ENCODE results near the gene PDLIM5.

The PDLIM5 gene

DNA sequence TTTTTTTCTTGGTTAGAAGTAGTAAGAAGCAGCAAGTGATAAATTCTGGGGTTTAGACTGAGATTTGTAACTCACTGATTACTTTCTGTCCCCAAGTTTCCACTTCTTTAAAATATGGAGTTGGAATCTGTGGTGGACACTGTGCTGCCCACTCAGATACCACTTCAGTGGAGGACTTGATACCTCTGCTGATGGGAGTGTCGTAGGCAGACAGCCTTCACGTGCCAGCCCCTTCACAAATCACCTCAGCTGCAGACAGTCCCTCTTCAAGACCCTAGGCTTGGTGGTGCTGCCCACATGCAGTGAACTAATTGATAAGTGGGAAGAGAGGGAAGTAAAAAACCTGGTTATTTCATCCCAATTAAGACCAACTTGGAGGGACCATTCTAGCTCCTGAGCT lies 139.5 kb downstream of the PDLIM5 start:
- Histone ChIP-seq H3K9ac (ENCODE audit: low read depth, low read length, poor library complexity, severe bottlenecking) (no peak overlapping the region), H3K4me1 (ENCODE audit: insufficient read depth, low read length, poor library complexity, severe bottlenecking) (no peaks in the 10 kb centered on the region), H3K4me2 (ENCODE audit: low read depth, low read length, poor library complexity, severe bottlenecking) (no peak overlapping the region), H3F3A (ENCODE audit: low read depth) (no peaks in the 10 kb centered on the region), H2AFZ (ENCODE audit: low read length) (no peak overlapping the region), H3K4me3 (ENCODE audit: low read length, poor library complexity, severe bottlenecking) (no peak overlapping the region), H3K79me2 (ENCODE audit: insufficient read depth, low read length) (no peaks in the 10 kb centered on the region), H3K9me2 (replicated peaks; ENCODE audit: low read depth, low read length) (no peaks in the 10 kb centered on the region), H3K27me3 (ENCODE audit: insufficient read depth, low read length, poor library complexity, severe bottlenecking) (no peaks in the 10 kb centered on the region), H4K20me1 (ENCODE audit: insufficient read depth, low read length, poor library complexity, severe bottlenecking) (no peaks in the 10 kb centered on the region), H3K36me3 (ENCODE audit: insufficient read depth, low read length) (peaks cover 20% of the 10 kb centered on the region; the same call in 1 of the 2 replicates), H3K9me3 (ENCODE audit: insufficient read depth, low read depth, low read length) (no peaks in the 10 kb centered on the region)
- TF ChIP-seq CTCF (conservative IDR thresholded peaks at IDR 0.05; ENCODE audit: low read length) = no peak
- TF ChIP-seq EZH2phosphoT487 (IDR thresholded peaks at IDR 0.05; ENCODE audit: borderline replicate concordance) = no peak

DNA sequence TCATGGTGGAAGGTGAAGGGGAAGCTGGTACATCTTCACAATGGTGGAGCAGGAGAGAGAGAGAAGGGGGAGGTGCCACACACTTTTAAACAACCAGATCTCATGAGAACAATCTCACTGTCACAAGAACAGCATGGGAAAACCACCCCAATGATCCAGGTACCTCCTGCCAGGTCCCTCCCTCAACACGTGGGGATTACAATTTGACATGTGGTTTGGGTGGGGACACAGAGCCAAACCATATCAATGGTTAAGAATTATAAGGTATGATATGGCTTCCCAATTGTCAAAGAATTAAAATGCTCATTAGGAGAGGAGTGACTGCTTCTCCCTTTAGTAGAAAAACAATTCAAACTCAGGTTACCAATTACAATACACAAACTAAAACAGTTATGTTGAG lies 143.3 kb downstream of the PDLIM5 start:
- Histone ChIP-seq H3K27me3 (ENCODE audit: insufficient read depth, low read length, poor library complexity, severe bottlenecking) (no peaks in the 10 kb centered on the region), H3K9me3 (ENCODE audit: insufficient read depth, low read depth, low read length) (no peaks in the 10 kb centered on the region), H3K4me1 (ENCODE audit: insufficient read depth, low read length, poor library complexity, severe bottlenecking) (no peaks in the 10 kb centered on the region)

GRCh38 chr4:94595880-94596483 lies 144.2 kb downstream of the PDLIM5 start:
- H3K36me3 ChIP-seq (ENCODE audit: insufficient read depth, low read length) = peaks cover 7% of the 10 kb centered on the region; the same call in 1 of the 2 replicates
- H3K4me2 ChIP-seq (ENCODE audit: low read depth, low read length, poor library complexity, severe bottlenecking) = no peak overlapping the region
- H3K79me2 ChIP-seq (ENCODE audit: insufficient read depth, low read length) = no peaks in the 10 kb centered on the region
- H3K4me1 ChIP-seq (ENCODE audit: insufficient read depth, low read length, poor library complexity, severe bottlenecking) = no peaks in the 10 kb centered on the region
- H4K20me1 ChIP-seq (ENCODE audit: insufficient read depth, low read length, poor library complexity, severe bottlenecking) = no peaks in the 10 kb centered on the region
- TF ChIP-seq EZH2phosphoT487 (IDR thresholded peaks at IDR 0.05; ENCODE audit: borderline replicate concordance) (no peak), CTCF (conservative IDR thresholded peaks at IDR 0.05; ENCODE audit: low read length) (peak; percentile 90)
- no peak overlapping the region for H3K9ac ChIP-seq (ENCODE audit: low read depth, low read length, poor library complexity, severe bottlenecking)
- H3K9me3 ChIP-seq (ENCODE audit: insufficient read depth, low read depth, low read length) = no peaks in the 10 kb centered on the region
- no peaks in the 10 kb centered on the region for H3F3A ChIP-seq (ENCODE audit: low read depth)
- no peak overlapping the region for H2AFZ ChIP-seq (ENCODE audit: low read length)
- H3K4me3 ChIP-seq (ENCODE audit: low read length, poor library complexity, severe bottlenecking) = no peak overlapping the region
- H3K27me3 ChIP-seq (ENCODE audit: insufficient read depth, low read length, poor library complexity, severe bottlenecking) = no peaks in the 10 kb centered on the region
- no peaks in the 10 kb centered on the region for H3K9me2 ChIP-seq (replicated peaks; ENCODE audit: low read depth, low read length)

More for the DNA sequence above, 143.3 kb downstream of the PDLIM5 start:
- Histone ChIP-seq H3K79me2 (ENCODE audit: insufficient read depth, low read length) (no peaks in the 10 kb centered on the region), H4K20me1 (ENCODE audit: insufficient read depth, low read length, poor library complexity, severe bottlenecking) (no peaks in the 10 kb centered on the region), H3K4me3 (ENCODE audit: low read length, poor library complexity, severe bottlenecking) (no peak overlapping the region), H3K9me2 (replicated peaks; ENCODE audit: low read depth, low read length) (no peaks in the 10 kb centered on the region), H3K4me2 (ENCODE audit: low read depth, low read length, poor library complexity, severe bottlenecking) (no peak overlapping the region), H3K9ac (ENCODE audit: low read depth, low read length, poor library complexity, severe bottlenecking) (no peak overlapping the region), H3F3A (ENCODE audit: low read depth) (no peaks in the 10 kb centered on the region), H2AFZ (ENCODE audit: low read length) (no peak overlapping the region), H3K36me3 (ENCODE audit: insufficient read depth, low read length) (peaks cover 7% of the 10 kb centered on the region; the same call in 1 of the 2 replicates)
- TF ChIP-seq EZH2phosphoT487 (IDR thresholded peaks at IDR 0.05; ENCODE audit: borderline replicate concordance) (no peak), CTCF (conservative IDR thresholded peaks at IDR 0.05; ENCODE audit: low read length) (no peak)
